Adrenal gland (tissue), 12 donors: ENCODE results near the gene AGO4. TPM values are rescaled to one million over a fixed set of nuclear protein-coding genes. Genes with fewer than 3 reads are reported as not detected.

Source experiments
- DNase-seq, 7 donors: peaks; one replicate each; pipeline ENCODE4 v3.0.0-alpha.2; 2019 to 2020
- H3K27ac ChIP-seq, 5 donors: fragments of 200-600 bp; sonication (generic) in 4 of 5; 1 replicate in 3 of 5; 2 replicates in 2 of 5; pipeline versions ENCODE4 v1.5.1 to v1.8.0; 2016 to 2020; ENCODE audit warnings: mild to moderate bottlenecking in 1 of 5
- H3K27me3 ChIP-seq: fragments of 200-600 bp; 2 replicates; pipeline ENCODE4 v1.8.0; 2021
- H3K36me3 ChIP-seq, 2 donors: fragments of 200-600 bp; replicated peaks in 1 of 2; 1 replicate in 1 of 2; 2 replicates in 1 of 2; pipeline versions ENCODE4 v1.5.1 to v1.8.0; 2018 to 2022
- H3K4me1 ChIP-seq, 2 donors: fragments of 200-600 bp; replicated peaks in 1 of 2; 1 replicate in 1 of 2; 2 replicates in 1 of 2; pipeline versions ENCODE4 v1.5.1 to v1.8.0; 2018 to 2021
- H3K4me3 ChIP-seq, 4 donors: fragments of 200-600 bp; sonication (generic) in 3 of 4; one replicate each; pipeline ENCODE4 v1.5.1; 2016 to 2018
- H3K9me3 ChIP-seq, 3 donors: fragments of 200-600 bp; sonication (generic) in 1 of 3; replicated peaks in 1 of 3; 1 replicate in 2 of 3; 2 replicates in 1 of 3; pipeline versions ENCODE4 v1.5.1 to v1.8.0; 2016 to 2021
- CTCF ChIP-seq, 6 experiments: fragments of 450-650 bp in 4 of 6; fragments of 200-600 bp in 2 of 6; sonication (generic) in 1 of 6; IDR thresholded peaks; 1 replicate in 5 of 6; 2 replicates in 1 of 6; pipeline versions ENCODE4 v1.5.1 to v1.8.0; 2016 to 2021; ENCODE audit warnings: antibody characterized with exemption in 6 of 6, mild to moderate bottlenecking in 2 of 6, moderate library complexity in 1 of 6
- POLR2A ChIP-seq, 2 donors: fragments of 450-650 bp; IDR thresholded peaks; one replicate each; pipeline ENCODE4 v1.6.1; 2017; ENCODE audit warnings: antibody characterized with exemption in 2 of 2, mild to moderate bottlenecking in 2 of 2, moderate library complexity in 1 of 2
- WGBS, 4 donors: extraction: QIAGEN DNeasy Blood & Tissue Kit in 2 of 4; methylation state at CpG; one replicate each; pipeline versions ENCODE4 v1.1.5 to v1.1.7; 2013 to 2017; 5-methylcytosine and 5-hydroxymethylcytosine counted together
- intact Hi-C, 2 donors: fragments of 100-400 bp; cut with DNase I; formaldehyde crosslinking; loops; one replicate each; pipeline versions ENCODE4 v1.14.1 to v1.15.0; 2022 to 2023
- polyA plus RNA-seq, 3 donors: library from polyadenylated mRNA; stranded (reverse); fragments of 200-250 nt in 2 of 3; fragments of 350-450 nt in 1 of 3; fragmentation: Illumina TruSeq in 1 of 3; extraction: RNeasy Lipid Tissue Mini Kit (QIAGEN cat#74804) in 1 of 3; gene quantifications; one replicate each; pipeline ENCODE4 v1.2.3, GENCODE V29; 2013 to 2014
- total RNA-seq, 9 donors: library from RNA; depleted of rRNA in 4 of 9; stranded (reverse); fragments of >200 nt in 4 of 9; fragments of 120-200 nt in 1 of 9; fragmentation: NEBNext Ultra II Directional in 1 of 9; extraction: Animal tissue kit (Norgen Biotek cat#: 25700) in 1 of 9; gene quantifications; one replicate each; pipeline versions ENCODE4 v1.1.0 to v1.2.4, GENCODE V29; 2013 to 2023
- donor health status: healthy with polysubstance abuse.
- donor health status: Bipolar disorder and iron deficiency.
- donor health status: DM: yes; HTN: yes; CAD: no.
- donor health status: DM: no; HTN: no; CAD: no.
- donor health status: DM: no; HTN: no; CAD: no.
- donor health status: DM: yes; HTN: yes; CAD: no.

Gene AGO4
- total and polyA plus RNA-seq, 12 donors = 4.0 to 12.0 (median 8.4) TPM

DNA sequence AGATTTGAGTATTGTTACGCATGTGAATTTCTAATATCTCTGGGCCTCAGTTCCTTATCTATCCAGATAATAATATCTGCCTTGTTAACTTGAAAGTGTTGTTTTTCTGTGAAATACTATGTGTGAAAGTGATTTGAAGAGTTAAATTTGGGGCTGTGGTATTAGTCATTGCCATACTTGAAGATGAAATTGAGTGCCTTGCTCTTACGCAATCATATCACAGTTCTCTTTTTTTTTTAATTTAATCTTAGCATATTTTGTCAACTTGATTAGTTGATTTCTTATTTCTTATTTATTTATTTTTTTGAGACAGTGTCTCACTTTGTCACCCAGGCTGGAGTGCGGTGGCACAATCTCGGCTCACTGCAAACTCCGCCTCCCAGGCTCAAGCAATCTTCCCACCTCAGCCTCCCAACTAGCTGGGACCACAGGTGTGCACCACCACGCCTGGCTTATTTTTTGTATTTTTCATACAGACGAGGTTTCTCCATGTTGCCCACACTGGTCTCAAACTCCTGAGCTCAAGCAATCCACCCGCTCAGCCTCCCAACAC is 31.0 kb downstream of the AGO4 start:
- Histone ChIP-seq H3K4me3 (no peak overlapping the region), H3K36me3 (peaks cover 0 to 64% of the 10 kb centered on the region in 2 donors), H3K27ac (no peak overlapping the region), H3K4me1 (no peaks in the 10 kb centered on the region), H3K9me3 (no peaks in the 10 kb centered on the region), H3K27me3 (no peaks in the 10 kb centered on the region)
- 89 to 95% (median 92%) methylated on average over 8 of the region's 8 CpGs for WGBS, 4 donors
- DNase-seq = peak in 1 of 7 donors; percentile 36
- TF ChIP-seq POLR2A (IDR thresholded peaks at IDR 0.05) (no peak), CTCF (IDR thresholded peaks at IDR 0.05) (no peak)
- intact Hi-C loops = no loop called here

DNA sequence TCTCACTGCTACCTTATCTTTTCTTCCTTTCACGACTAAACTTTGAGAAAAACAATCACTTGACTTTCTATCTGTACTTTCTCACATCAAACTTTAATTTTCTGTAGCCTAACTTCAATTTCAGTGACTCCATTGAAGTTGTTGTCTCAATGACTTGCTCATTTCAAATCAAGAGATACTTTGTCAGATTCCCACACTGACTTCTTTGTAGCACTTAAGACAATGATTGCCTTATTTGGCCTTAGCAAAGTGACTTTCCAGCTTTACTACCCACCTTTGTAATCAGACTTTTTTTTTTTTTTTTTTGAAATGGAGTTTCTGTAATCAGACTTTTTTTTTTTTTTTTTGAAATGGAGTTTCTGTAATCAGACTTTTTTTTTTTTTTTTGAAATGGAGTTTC is 37.0 kb downstream of the AGO4 start:
- TF ChIP-seq CTCF (IDR thresholded peaks at IDR 0.05) (no peak), POLR2A (IDR thresholded peaks at IDR 0.05) (no peak)
- no peak overlapping the region for H3K27ac ChIP-seq
- H3K27me3 ChIP-seq = no peaks in the 10 kb centered on the region
- H3K36me3 ChIP-seq = peaks cover 0 to 41% of the 10 kb centered on the region in 2 donors
- no peaks in the 10 kb centered on the region for H3K9me3 ChIP-seq
- WGBS, 4 donors = 81 to 87% (median 82%) methylated on average over 1 of the region's 1 CpG
- DNase-seq = no peak
- peaks cover 0 to 3% of the 10 kb centered on the region in 2 donors for H3K4me1 ChIP-seq
- H3K4me3 ChIP-seq = no peak overlapping the region
- intact Hi-C loops = no loop called here

GRCh38 chr1:35845766-35846165 is 38.0 kb downstream of the AGO4 start:
- TF ChIP-seq CTCF (IDR thresholded peaks at IDR 0.05) (no peak), POLR2A (IDR thresholded peaks at IDR 0.05) (no peak)
- H3K9me3 ChIP-seq = no peaks in the 10 kb centered on the region
- WGBS, 4 donors = 32 to 69% (median 45%) methylated on average over 1 of the region's 1 CpG
- H3K4me3 ChIP-seq = no peak overlapping the region
- peak in 2 of 7 donors; percentile 15 to 45 for DNase-seq
- H3K27me3 ChIP-seq = no peaks in the 10 kb centered on the region
- no peak overlapping the region for H3K27ac ChIP-seq
- intact Hi-C loops = no loop called here
- peaks cover 0 to 41% of the 10 kb centered on the region in 2 donors for H3K36me3 ChIP-seq
- H3K4me1 ChIP-seq = peaks cover 0 to 3% of the 10 kb centered on the region in 2 donors

DNA sequence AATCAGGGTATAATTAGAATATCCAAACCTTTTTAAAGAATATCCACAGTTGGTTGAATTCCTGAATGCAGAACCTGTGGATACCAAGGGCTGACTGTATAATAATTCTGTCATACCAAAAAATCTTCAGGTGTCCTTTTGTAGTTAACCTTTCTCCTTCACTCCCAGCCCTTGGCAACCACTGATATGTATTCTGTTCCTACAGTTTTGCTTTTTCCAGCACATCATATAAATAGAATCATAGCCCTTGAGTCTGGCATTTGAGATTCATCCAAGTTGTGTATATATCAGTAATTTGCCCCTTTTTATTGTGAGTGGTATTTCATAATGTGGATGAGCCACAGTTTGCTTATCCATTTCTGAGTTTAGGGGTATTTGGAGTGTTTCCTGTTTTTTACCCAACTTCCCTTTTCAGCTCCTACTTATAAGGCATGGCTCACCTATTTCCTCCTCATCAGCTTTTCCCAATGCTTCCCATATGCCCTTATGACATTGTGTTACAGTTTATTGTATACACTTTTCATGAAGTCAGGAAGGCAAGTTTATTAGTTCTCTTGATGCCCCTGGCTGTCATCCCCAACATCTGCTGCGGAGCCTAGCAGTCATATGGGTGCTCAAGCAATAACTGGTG is 40.2 kb downstream of the AGO4 start:
- peaks cover 0 to 22% of the 10 kb centered on the region in 2 donors for H3K36me3 ChIP-seq
- no peaks in the 10 kb centered on the region for H3K27me3 ChIP-seq

More for the DNA sequence above, 40.2 kb downstream of the AGO4 start:
- intact Hi-C loops = no loop called here
- Histone ChIP-seq H3K9me3 (no peaks in the 10 kb centered on the region), H3K27ac (no peak overlapping the region), H3K4me1 (peaks cover 0 to 3% of the 10 kb centered on the region in 2 donors), H3K4me3 (no peak overlapping the region)
- no peak for TF ChIP-seq POLR2A (IDR thresholded peaks at IDR 0.05)
- no peak for TF ChIP-seq CTCF (IDR thresholded peaks at IDR 0.05)
- WGBS, 4 donors = 90 to 95% (median 92%) methylated on average over 1 of the region's 1 CpG
- no peak for DNase-seq
